Measurements from ENCODE around the gene IPMK. TPM values are rescaled to one million over a fixed set of nuclear protein-coding genes. Genes with fewer than 3 reads are reported as not detected.

IPMK gene
- total and polyA plus RNA-seq, 9 of the 15 experiments (the other 6 are each of a cell fraction or from before 2014, with no cell fraction given): 0.98 to 4.4 (median 2.7) TPM

DNA sequence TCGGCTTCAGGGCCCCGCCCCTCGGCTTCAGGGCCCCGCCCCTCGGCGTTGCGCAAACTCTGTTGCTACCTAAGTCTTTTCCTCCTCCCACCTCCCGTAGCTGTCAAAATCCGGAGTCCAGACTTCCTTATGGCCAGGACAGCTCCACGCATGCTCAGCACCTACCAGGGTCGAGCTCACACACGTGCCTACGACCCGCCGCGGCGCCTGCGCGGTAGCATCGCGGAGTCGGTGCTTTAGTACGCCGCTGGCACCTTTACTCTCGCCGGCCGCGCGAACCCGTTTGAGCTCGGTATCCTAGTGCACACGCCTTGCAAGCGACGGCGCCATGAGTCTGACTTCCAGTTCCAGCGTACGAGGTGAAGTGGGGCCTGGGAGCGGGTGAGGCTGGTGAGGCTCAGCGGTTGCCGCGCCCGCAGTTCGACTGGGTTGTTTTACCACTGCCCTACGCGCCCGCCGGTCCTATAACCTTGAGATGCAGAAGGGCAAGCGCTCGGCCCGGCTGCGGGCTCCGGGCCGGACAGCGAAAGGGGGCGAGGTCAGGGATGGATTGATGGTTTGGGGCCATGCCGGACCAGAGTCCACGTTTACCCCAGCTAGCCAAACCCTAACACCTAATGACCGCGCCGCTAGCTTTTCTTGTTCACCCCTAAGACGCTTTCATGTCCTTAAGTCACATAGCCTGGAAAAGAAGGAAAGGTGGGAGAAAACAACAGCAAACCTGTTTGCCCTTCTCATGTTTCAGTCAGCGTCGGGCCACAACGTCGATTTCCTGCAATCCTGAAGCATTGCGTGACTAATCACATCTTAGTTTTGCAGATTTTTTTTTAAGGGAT lies 1.5 kb upstream of the IPMK start, which contains the start of gene CISD1 (continued):
- TF ChIP-seq MED1 (CRISPR knock-in tag; IDR thresholded peaks at IDR 0.05; ENCODE audit: borderline replicate concordance) (no peak), CC2D1A (IDR thresholded peaks at IDR 0.05) (peak; percentile 35; the same call in 1 of the 2 replicates), ETS1 (conservative IDR thresholded peaks at IDR 0.05; ENCODE audit: control insufficient read depth, low read depth, low read length) (peak; percentile 45; the same call in 1 of the 2 replicates), L3MBTL2 (IDR thresholded peaks at IDR 0.05) (peak; percentile 98), MYC (IDR thresholded peaks at IDR 0.05; ENCODE audit: low read depth, low read length) (peak; percentile 91), MYC (CRISPR knock-in tag; IDR thresholded peaks at IDR 0.05; ENCODE audit: borderline replicate concordance, low read depth) (peak; percentile 68; the same call in 1 of the 2 replicates), ZNF197 (CRISPR knock-in tag; IDR thresholded peaks at IDR 0.05; ENCODE audit: low read depth) (no peak), SNIP1 (IDR thresholded peaks at IDR 0.05; ENCODE audit: low read depth) (peak; percentile 76; the same call in 1 of the 2 replicates), KDM1A (IDR thresholded peaks at IDR 0.05) (peak; percentile 64 to 69; a peak in 3 of 4 replicates), ZBTB49 (CRISPR knock-in tag; IDR thresholded peaks at IDR 0.05; ENCODE audit: borderline replicate concordance) (no peak), ZNF274 (IDR thresholded peaks at IDR 0.05; ENCODE audit: borderline replicate concordance, low read depth, low read length) (no peak), ZNF354B (CRISPR knock-in tag; IDR thresholded peaks at IDR 0.05) (no peak), NFIX (CRISPR knock-in tag; IDR thresholded peaks at IDR 0.05; ENCODE audit: low read depth) (no peak), ZNF165 (CRISPR knock-in tag; IDR thresholded peaks at IDR 0.05; ENCODE audit: borderline replicate concordance) (no peak)
- TF ChIP-seq, protein P1, sequence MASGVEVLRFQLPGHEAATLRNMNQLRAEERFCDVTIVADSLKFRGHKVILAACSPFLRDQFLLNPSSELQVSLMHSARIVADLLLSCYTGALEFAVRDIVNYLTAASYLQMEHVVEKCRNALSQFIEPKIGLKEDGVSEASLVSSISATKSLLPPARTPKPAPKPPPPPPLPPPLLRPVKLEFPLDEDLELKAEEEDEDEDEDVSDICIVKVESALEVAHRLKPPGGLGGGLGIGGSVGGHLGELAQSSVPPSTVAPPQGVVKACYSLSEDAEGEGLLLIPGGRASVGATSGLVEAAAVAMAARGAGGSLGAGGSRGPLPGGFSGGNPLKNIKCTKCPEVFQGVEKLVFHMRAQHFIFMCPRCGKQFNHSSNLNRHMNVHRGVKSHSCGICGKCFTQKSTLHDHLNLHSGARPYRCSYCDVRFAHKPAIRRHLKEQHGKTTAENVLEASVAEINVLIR (CRISPR knock-in tag; IDR thresholded peaks at IDR 0.05): no peak
- TF ChIP-seq, protein P2, sequence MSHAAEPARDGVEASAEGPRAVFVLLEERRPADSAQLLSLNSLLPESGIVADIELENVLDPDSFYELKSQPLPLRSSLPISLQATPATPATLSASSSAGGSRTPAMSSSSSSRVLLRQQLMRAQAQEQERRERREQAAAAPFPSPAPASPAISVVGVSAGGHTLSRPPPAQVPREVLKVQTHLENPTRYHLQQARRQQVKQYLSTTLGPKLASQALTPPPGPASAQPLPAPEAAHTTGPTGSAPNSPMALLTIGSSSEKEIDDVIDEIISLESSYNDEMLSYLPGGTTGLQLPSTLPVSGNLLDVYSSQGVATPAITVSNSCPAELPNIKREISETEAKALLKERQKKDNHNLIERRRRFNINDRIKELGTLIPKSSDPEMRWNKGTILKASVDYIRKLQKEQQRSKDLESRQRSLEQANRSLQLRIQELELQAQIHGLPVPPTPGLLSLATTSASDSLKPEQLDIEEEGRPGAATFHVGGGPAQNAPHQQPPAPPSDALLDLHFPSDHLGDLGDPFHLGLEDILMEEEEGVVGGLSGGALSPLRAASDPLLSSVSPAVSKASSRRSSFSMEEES (CRISPR knock-in tag; IDR thresholded peaks at IDR 0.05): no peak
- TF ChIP-seq, protein P3, sequence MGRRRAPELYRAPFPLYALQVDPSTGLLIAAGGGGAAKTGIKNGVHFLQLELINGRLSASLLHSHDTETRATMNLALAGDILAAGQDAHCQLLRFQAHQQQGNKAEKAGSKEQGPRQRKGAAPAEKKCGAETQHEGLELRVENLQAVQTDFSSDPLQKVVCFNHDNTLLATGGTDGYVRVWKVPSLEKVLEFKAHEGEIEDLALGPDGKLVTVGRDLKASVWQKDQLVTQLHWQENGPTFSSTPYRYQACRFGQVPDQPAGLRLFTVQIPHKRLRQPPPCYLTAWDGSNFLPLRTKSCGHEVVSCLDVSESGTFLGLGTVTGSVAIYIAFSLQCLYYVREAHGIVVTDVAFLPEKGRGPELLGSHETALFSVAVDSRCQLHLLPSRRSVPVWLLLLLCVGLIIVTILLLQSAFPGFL (CRISPR knock-in tag; IDR thresholded peaks at IDR 0.05): no peak
- TF ChIP-seq, protein P4, sequence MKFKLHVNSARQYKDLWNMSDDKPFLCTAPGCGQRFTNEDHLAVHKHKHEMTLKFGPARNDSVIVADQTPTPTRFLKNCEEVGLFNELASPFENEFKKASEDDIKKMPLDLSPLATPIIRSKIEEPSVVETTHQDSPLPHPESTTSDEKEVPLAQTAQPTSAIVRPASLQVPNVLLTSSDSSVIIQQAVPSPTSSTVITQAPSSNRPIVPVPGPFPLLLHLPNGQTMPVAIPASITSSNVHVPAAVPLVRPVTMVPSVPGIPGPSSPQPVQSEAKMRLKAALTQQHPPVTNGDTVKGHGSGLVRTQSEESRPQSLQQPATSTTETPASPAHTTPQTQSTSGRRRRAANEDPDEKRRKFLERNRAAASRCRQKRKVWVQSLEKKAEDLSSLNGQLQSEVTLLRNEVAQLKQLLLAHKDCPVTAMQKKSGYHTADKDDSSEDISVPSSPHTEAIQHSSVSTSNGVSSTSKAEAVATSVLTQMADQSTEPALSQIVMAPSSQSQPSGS (CRISPR knock-in tag; IDR thresholded peaks at IDR 0.05): no peak
